GM21717 (cell line): Measurements from ENCODE around the gene SLC1A5.

ENCODE experiments used
- ATAC-seq: cut with Tn5 transposase; IDR thresholded peaks from one replicate; pipeline ENCODE4 v1.9.1; 2021; ENCODE audit warnings: mild to moderate bottlenecking, moderate library complexity; ENCODE audit not compliant: unreplicated experiment

The SLC1A5 gene

GRCh38 chr19:46745030-46745429, 43.4 kb downstream of the SLC1A5 start:
- ATAC-seq = no peak

- ATAC-seq = no peak
These were observed 44.2 kb downstream of the SLC1A5 start for GRCh38 chr19:46744005-46744691.

- no peak for ATAC-seq
These were observed 45.4 kb downstream of the SLC1A5 start for GRCh38 chr19:46742926-46743480.

- no peak for ATAC-seq
These were observed 46.9 kb downstream of the SLC1A5 start for GRCh38 chr19:46741447-46741846.

- no peak for ATAC-seq
These were observed 49.1 kb downstream of the SLC1A5 start for GRCh38 chr19:46739290-46739771.

GRCh38 chr19:46737761-46738171, 50.6 kb downstream of the SLC1A5 start:
- no peak for ATAC-seq

GRCh38 chr19:46737298-46737654, 51.1 kb downstream of the SLC1A5 start:
- ATAC-seq = no peak

- ATAC-seq = no peak
These were observed 51.7 kb downstream of the SLC1A5 start for GRCh38 chr19:46736531-46737297.

GRCh38 chr19:46733690-46734292, 54.6 kb downstream of the SLC1A5 start:
- no peak for ATAC-seq

GRCh38 chr19:46732966-46733689, 55.3 kb downstream of the SLC1A5 start:
- ATAC-seq = no peak

GRCh38 chr19:46732172-46732938, 56.0 kb downstream of the SLC1A5 start:
- ATAC-seq = no peak

- no peak for ATAC-seq
These were observed 56.8 kb downstream of the SLC1A5 start for GRCh38 chr19:46731584-46731983.

GRCh38 chr19:46731007-46731501, 57.3 kb downstream of the SLC1A5 start:
- ATAC-seq = no peak

GRCh38 chr19:46730595-46730994, 57.8 kb downstream of the SLC1A5 start:
- ATAC-seq = no peak

- ATAC-seq = no peak
These were observed 58.2 kb downstream of the SLC1A5 start for GRCh38 chr19:46730187-46730586.

- ATAC-seq = no peak
These were observed 58.7 kb downstream of the SLC1A5 start for GRCh38 chr19:46729696-46730095.

- no peak for ATAC-seq
These were observed 59.6 kb downstream of the SLC1A5 start for GRCh38 chr19:46728693-46729339.

GRCh38 chr19:46728208-46728607, 60.2 kb downstream of the SLC1A5 start:
- no peak for ATAC-seq

GRCh38 chr19:46727757-46728156, 60.6 kb downstream of the SLC1A5 start:
- no peak for ATAC-seq
